AG04450 (cell line): ENCODE results near the gene SCAMP1. TPM values are rescaled to one million over a fixed set of nuclear protein-coding genes. Genes with fewer than 3 reads are reported as not detected.

Experiments used
- CTCF ChIA-PET: fragments of 300-600, 350-600 bp; formaldehyde crosslinking; extraction: SDS; loops from one replicate; lab custom pipeline; 2022; ENCODE audit warnings: antibody characterized with exemption, inconsistent platforms; lab: Charles Lee
- POLR2A ChIA-PET: fragments of 350-600 bp; formaldehyde crosslinking; extraction: SDS; loops from one replicate; lab custom pipeline; 2021; ENCODE audit warnings: antibody characterized with exemption, inconsistent platforms; lab: Yijun Ruan, JAX
- DNase-seq: peaks from one replicate; pipeline ENCODE4 v3.0.0-alpha.2; 2011; ENCODE audit warnings: low read depth, low spot score
- H3K27ac ChIP-seq: one replicate; pipeline ENCODE4 v1.5.1; 2012; ENCODE audit warnings: low read depth, low read length, control low read depth
- H3K27me3 ChIP-seq: one replicate; pipeline ENCODE4 v1.6.0; 2012; ENCODE audit warnings: low read length; ENCODE audit not compliant: control insufficient read depth, insufficient read depth
- H3K4me3 ChIP-seq: 2 replicates; pipeline ENCODE4 v1.5.1; 2011; ENCODE audit warnings: mild to moderate bottlenecking, low read depth, low read length, control low read depth
- H3K9me3 ChIP-seq: 2 replicates; pipeline ENCODE4 v1.5.1; 2012; ENCODE audit warnings: low read length; ENCODE audit not compliant: control insufficient read depth, insufficient read depth
- polyA plus RNA-seq: library from polyadenylated mRNA; depleted of rRNA; stranded (reverse); fragments of >200 nt; gene quantifications from 2 replicates; pipeline ENCODE4 v1.2.3, GENCODE V29; 2011
- TF ChIP-seq, protein P1 (sequence below): IDR thresholded peaks from 2 replicates; pipeline ENCODE4 v1.5.1; 2011; ENCODE audit warnings: low read depth, low read length, control low read depth, inconsistent platforms

SCAMP1 gene
- polyA plus RNA-seq, 1 experiment, result 44.6 TPM

DNA sequence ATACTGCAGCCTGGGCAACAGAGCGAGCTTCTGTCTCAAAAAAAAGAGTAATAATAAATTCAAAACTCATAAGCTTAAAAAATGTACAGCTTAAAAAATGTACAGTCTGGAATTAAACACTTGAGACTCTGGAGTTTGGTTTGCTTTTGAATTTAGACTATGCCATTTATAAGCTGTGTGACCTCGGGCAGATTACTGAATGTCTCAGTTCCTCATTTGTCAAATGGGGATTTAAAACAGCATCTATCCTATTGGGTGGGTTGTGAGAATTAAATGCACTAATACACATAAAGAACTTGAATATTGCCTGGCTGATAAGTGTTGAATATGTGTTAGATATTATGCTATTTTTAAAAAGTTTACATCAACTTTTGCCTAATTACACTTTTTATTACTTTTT lies 98.4 kb downstream of the SCAMP1 start:
- Histone ChIP-seq H3K27ac (no peak overlapping the region), H3K27me3 (no peaks in the 10 kb centered on the region), H3K4me3 (no peak overlapping the region), H3K9me3 (no peaks in the 10 kb centered on the region)
- TF ChIP-seq, protein P1, sequence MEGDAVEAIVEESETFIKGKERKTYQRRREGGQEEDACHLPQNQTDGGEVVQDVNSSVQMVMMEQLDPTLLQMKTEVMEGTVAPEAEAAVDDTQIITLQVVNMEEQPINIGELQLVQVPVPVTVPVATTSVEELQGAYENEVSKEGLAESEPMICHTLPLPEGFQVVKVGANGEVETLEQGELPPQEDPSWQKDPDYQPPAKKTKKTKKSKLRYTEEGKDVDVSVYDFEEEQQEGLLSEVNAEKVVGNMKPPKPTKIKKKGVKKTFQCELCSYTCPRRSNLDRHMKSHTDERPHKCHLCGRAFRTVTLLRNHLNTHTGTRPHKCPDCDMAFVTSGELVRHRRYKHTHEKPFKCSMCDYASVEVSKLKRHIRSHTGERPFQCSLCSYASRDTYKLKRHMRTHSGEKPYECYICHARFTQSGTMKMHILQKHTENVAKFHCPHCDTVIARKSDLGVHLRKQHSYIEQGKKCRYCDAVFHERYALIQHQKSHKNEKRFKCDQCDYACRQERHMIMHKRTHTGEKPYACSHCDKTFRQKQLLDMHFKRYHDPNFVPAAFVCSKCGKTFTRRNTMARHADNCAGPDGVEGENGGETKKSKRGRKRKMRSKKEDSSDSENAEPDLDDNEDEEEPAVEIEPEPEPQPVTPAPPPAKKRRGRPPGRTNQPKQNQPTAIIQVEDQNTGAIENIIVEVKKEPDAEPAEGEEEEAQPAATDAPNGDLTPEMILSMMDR, result no peak
- ChIA-PET CTCF (no interaction called here), POLR2A (no interaction called here)
- no peak for DNase-seq

DNA sequence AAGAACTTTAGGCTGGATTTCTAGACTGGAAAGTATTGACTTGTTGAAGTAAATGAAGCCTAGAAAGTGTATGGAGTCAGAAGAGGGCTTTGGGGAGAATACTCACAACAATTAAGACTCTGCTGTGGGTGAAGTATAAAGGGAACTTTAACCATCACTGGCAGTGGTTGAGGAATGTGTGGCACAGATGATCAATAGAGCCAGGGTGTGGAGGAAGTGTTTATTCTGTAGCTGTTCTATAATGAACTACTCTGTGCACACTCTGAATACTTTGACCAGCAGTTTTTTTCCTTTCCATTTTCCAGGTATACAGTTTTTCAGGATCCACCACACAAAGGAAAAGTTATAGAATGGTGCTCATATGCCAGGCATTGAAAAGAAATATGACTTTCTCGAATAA lies 106.7 kb downstream of the SCAMP1 start:
- Histone ChIP-seq H3K4me3 (no peak overlapping the region), H3K27me3 (no peaks in the 10 kb centered on the region), H3K9me3 (no peaks in the 10 kb centered on the region), H3K27ac (no peak overlapping the region)
- ChIA-PET CTCF (interaction anchor here (0.7 to 2.4 kb wide), 35 partner anchors 10 to 555 kb away, joined by 3 to 26 read pairs (median 4); no protein-coding TSS in a partner anchor), POLR2A (no interaction called here)
- TF ChIP-seq, protein P1, result no peak
- DNase-seq, result no peak

DNA sequence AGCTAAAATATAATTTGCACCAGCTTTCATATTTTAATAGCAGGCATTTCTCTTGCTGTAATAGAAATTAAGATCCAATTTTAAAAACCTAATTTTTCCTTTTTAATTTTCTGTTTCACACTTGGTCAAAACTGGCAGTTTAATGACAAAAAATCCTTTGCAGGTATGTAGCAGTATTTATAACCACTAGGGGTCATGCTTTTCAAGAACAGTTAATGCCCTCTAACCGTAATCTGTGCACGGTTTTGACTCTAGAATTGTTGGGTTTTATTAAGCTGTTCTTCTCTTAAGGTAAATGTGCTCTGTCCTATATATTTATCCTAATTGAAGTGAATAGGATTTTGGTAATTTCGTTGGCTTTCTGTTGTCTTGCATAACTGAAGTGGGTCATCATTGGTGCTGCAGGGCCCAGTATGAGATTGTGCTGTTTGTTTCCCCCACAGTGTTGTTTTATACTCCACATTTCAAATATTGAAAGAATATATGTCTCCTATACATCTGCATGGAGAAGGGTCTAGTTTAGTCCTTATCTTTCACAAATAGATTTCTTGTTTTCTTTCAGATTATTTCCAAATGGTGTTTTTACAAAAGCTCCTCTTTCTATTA lies 107.4 kb downstream of the SCAMP1 start:
- no peak overlapping the region for H3K4me3 ChIP-seq
- H3K9me3 ChIP-seq, result no peaks in the 10 kb centered on the region
- TF ChIP-seq, protein P1, result peak; percentile 77
- ChIA-PET POLR2A (interaction anchor here (0.6 kb wide), 1 partner anchor 331 kb away, joined by 4 read pairs; no protein-coding TSS in a partner anchor), CTCF (interaction anchor here (0.5 to 2.4 kb wide), 46 partner anchors 9 to 1555 kb away, joined by 3 to 26 read pairs (median 4); no protein-coding TSS in a partner anchor)
- H3K27ac ChIP-seq, result no peak overlapping the region
- no peaks in the 10 kb centered on the region for H3K27me3 ChIP-seq
- DNase-seq, result peak; percentile 18

DNA sequence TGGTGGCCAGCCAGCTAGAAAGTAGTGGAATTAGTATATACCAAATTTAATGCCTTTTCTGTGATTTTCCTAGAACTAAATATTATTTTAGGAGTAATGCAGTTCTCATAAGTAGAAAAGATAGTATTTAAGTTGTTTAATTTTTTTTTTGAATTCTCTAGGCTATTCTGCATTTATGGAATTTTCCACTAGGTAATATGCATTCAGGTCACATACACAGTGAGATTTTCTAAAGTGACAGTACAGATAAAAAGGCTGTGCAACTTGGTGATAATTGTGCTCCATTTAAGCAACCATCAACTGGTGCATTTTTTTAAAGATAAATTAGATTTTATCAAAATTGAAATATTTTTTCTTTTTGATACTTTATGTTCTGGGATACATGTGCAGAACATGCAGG lies 111.5 kb downstream of the SCAMP1 start:
- Histone ChIP-seq H3K27me3 (no peaks in the 10 kb centered on the region), H3K4me3 (no peak overlapping the region), H3K27ac (no peak overlapping the region), H3K9me3 (no peaks in the 10 kb centered on the region)
- POLR2A ChIA-PET, result no interaction called here
- no peak for DNase-seq
- TF ChIP-seq, protein P1, result no peak
- CTCF ChIA-PET, result interaction anchor here (1.0 to 2.3 kb wide), 3 partner anchors 156 to 427 kb away, joined by 3 to 7 read pairs (median 4); no protein-coding TSS in a partner anchor

DNA sequence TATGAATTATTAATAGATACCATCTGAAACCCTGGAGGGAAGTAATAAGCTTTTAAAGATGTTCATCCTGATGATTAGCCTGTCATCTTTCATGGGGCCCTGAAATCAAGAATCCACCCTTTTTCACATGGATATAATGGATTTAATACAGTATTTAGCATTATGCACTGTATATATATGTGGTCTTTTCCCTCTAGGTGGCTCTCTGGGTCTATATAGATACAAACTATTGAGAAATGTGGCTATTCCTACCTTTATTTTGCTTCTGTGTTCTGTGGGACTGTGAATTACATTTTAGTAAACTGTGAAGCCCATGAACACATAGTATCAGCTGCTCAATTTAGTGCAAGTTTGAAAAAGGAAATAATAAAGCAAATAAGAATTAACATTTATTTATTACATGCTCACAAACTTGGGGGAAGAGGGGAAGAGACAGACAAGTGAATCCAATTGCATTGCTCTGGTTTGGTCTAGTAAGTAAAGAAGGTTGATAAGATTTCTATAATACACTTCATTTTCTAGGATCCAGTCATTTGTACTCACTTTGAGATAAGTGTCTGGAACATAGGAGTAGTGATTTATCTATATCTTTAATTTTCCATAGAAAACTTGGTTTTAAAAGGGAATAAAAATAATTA lies 112.2 kb downstream of the SCAMP1 start:
- DNase-seq, result no peak
- CTCF ChIA-PET, result interaction anchor here (0.7 to 2.3 kb wide), 4 partner anchors 155 to 653 kb away, joined by 3 to 7 read pairs (median 6); no protein-coding TSS in a partner anchor

More for the DNA sequence above, 112.2 kb downstream of the SCAMP1 start:
- H3K27me3 ChIP-seq, result no peaks in the 10 kb centered on the region
- H3K9me3 ChIP-seq, result no peaks in the 10 kb centered on the region
- TF ChIP-seq, protein P1, result peak; percentile 43
- POLR2A ChIA-PET, result no interaction called here
- no peak overlapping the region for H3K4me3 ChIP-seq
- no peak overlapping the region for H3K27ac ChIP-seq
